ENCODE data around the gene GGTA1. TPM values are rescaled to one million over a fixed set of nuclear protein-coding genes. Genes with fewer than 3 reads are reported as not detected.

GGTA1 gene
- total and polyA plus RNA-seq, 7 donors, result 3.6 to 18.0 (median 7.2) TPM

GRCh38 chr9:121427899-121428298 lies 71.7 kb downstream of the GGTA1 start:
- H3K36me3 ChIP-seq, result no peaks in the 10 kb centered on the region
- DNase-seq, result no peak
- no peaks in the 10 kb centered on the region for H3K4me1 ChIP-seq
- no peaks in the 10 kb centered on the region for H3K27me3 ChIP-seq
- 47 to 82% methylated on average over 1 of the region's 1 CpG for WGBS, 2 donors
- intact Hi-C loops (cut with DNase I), result no loop called here
- no peak overlapping the region for H3K4me3 ChIP-seq
- no peak overlapping the region for H3K27ac ChIP-seq
- H3K9me3 ChIP-seq, result no peaks in the 10 kb centered on the region
- TF ChIP-seq POLR2AphosphoS5 (IDR thresholded peaks at IDR 0.05) (no peak), CTCF (IDR thresholded peaks at IDR 0.05) (no peak), EP300 (IDR thresholded peaks at IDR 0.05) (no peak), POLR2A (IDR thresholded peaks at IDR 0.05) (no peak)

- H3K4me3 ChIP-seq, result no peak overlapping the region
- 97% methylated on average over 1 of the region's 1 CpG for WGBS, 2 donors
- H3K27ac ChIP-seq, result no peak overlapping the region
- intact Hi-C loops (cut with DNase I), result no loop called here
- DNase-seq, result no peak
- H3K36me3 ChIP-seq, result no peaks in the 10 kb centered on the region
- no peaks in the 10 kb centered on the region for H3K9me3 ChIP-seq
- H3K27me3 ChIP-seq, result no peaks in the 10 kb centered on the region
- TF ChIP-seq EP300 (IDR thresholded peaks at IDR 0.05) (no peak), POLR2AphosphoS5 (IDR thresholded peaks at IDR 0.05) (no peak), CTCF (IDR thresholded peaks at IDR 0.05) (no peak), POLR2A (IDR thresholded peaks at IDR 0.05) (no peak)
- H3K4me1 ChIP-seq, result no peaks in the 10 kb centered on the region
Measured at GRCh38 chr9:121424024-121424432, 75.6 kb downstream of the GGTA1 start.

- 85 to 89% methylated on average over 3 of the region's 3 CpGs for WGBS, 2 donors
- Histone ChIP-seq H3K36me3 (no peaks in the 10 kb centered on the region), H3K4me1 (no peaks in the 10 kb centered on the region), H3K27me3 (no peaks in the 10 kb centered on the region), H3K4me3 (no peak overlapping the region), H3K27ac (no peak overlapping the region), H3K9me3 (no peaks in the 10 kb centered on the region)
- intact Hi-C loops (cut with DNase I), result no loop called here
- TF ChIP-seq POLR2AphosphoS5 (IDR thresholded peaks at IDR 0.05), result no peak
- TF ChIP-seq POLR2A (IDR thresholded peaks at IDR 0.05), result no peak
- TF ChIP-seq EP300 (IDR thresholded peaks at IDR 0.05), result no peak
- no peak for TF ChIP-seq CTCF (IDR thresholded peaks at IDR 0.05)
- no peak for DNase-seq
Measured at GRCh38 chr9:121411993-121412392, 87.7 kb downstream of the GGTA1 start.

- 49 to 80% methylated on average over 1 of the region's 1 CpG for WGBS, 2 donors
- H3K27me3 ChIP-seq, result no peaks in the 10 kb centered on the region
- H3K4me3 ChIP-seq, result no peak overlapping the region
- DNase-seq, result no peak
- H3K27ac ChIP-seq, result no peak overlapping the region
- no peak for TF ChIP-seq CTCF (IDR thresholded peaks at IDR 0.05)
- TF ChIP-seq EP300 (IDR thresholded peaks at IDR 0.05), result no peak
- TF ChIP-seq POLR2AphosphoS5 (IDR thresholded peaks at IDR 0.05), result no peak
- no peak for TF ChIP-seq POLR2A (IDR thresholded peaks at IDR 0.05)
- intact Hi-C loops (cut with DNase I), result no loop called here
- H3K4me1 ChIP-seq, result no peaks in the 10 kb centered on the region
- no peaks in the 10 kb centered on the region for H3K36me3 ChIP-seq
- no peaks in the 10 kb centered on the region for H3K9me3 ChIP-seq
Measured at GRCh38 chr9:121405899-121406298, 93.7 kb downstream of the GGTA1 start.

Other genes starting within 250 kb of the GGTA1 start
- gene GSN, start 231.7 kb downstream of the GGTA1 start, total RNA-seq, result 1,000 to 10,000 TPM; 1,610 to 2,826 (median 1,919) TPM
- gene GSN, start 231.7 kb downstream of the GGTA1 start, polyA plus RNA-seq, result 100 to 1,000 TPM; 333 to 617 (median 497) TPM
- 100 to 1,000 TPM; 303 to 609 (median 321) TPM for gene STOM, start 129.6 kb downstream of the GGTA1 start, total RNA-seq
- 100 to 1,000 TPM in 1 of 3 donors, 10 to 100 TPM in 2; 22.8 to 140 (median 44.6) TPM for gene STOM, start 129.6 kb downstream of the GGTA1 start, polyA plus RNA-seq
- gene DAB2IP, start 151.8 kb upstream of the GGTA1 start, total RNA-seq, result 10 to 100 TPM; 20.1 to 50.7 (median 39.9) TPM
- gene DAB2IP, start 151.8 kb upstream of the GGTA1 start, polyA plus RNA-seq, result 10 to 100 TPM; 25.8 to 52.4 (median 34.7) TPM

Data from sigmoid colon (tissue), 7 donors.